Kidney (tissue), 14 donors: Measurements from ENCODE around the gene GATA1. TPM values are rescaled to one million over a fixed set of nuclear protein-coding genes. Genes with fewer than 3 reads are reported as not detected.
A peak's percentile ranks its signal among the peaks of the same experiment; 100 is the strongest.

Source experiments
- DNase-seq, 5 donors: peaks; one replicate each; pipeline ENCODE4 v3.0.0-alpha.2; 2013 to 2020
- FAIRE-seq: peaks from 2 replicates; lab custom pipeline; 2012; peaks lifted over from hg19 to GRCh38; lab: Jason Lieb, UNC
- H3K27ac ChIP-seq, 2 donors: one replicate each; pipeline ENCODE4 v1.7.0; 2013; ENCODE audit warnings: low read depth in 2 of 2, low read length in 2 of 2, inconsistent platforms in 1 of 2
- H3K27me3 ChIP-seq: one replicate; pipeline ENCODE4 v1.7.1; 2013; ENCODE audit warnings: low read length, inconsistent platforms; ENCODE audit not compliant: control insufficient read depth, insufficient read depth
- H3K36me3 ChIP-seq, 3 donors: one replicate each; pipeline versions ENCODE4 v1.7.0 to v1.7.1; 2013; ENCODE audit warnings: low read length in 3 of 3, control low read depth in 1 of 3, inconsistent platforms in 1 of 3; ENCODE audit not compliant: insufficient read depth in 3 of 3, control insufficient read depth in 2 of 3
- H3K4me1 ChIP-seq, 3 donors: one replicate each; pipeline versions ENCODE4 v1.7.0 to v1.7.1; 2013; ENCODE audit warnings: low read length in 3 of 3, inconsistent platforms in 1 of 3, low read depth in 1 of 3; ENCODE audit not compliant: control insufficient read depth in 2 of 3, insufficient read depth in 2 of 3
- H3K4me3 ChIP-seq, 3 donors: one replicate each; pipeline versions ENCODE4 v1.7.0 to v1.8.1; 2013; ENCODE audit warnings: low read length in 3 of 3, control low read depth in 1 of 3, inconsistent platforms in 1 of 3
- H3K9ac ChIP-seq, 3 donors: one replicate each; pipeline versions ENCODE4 v1.7.0 to v1.7.1; 2013; ENCODE audit warnings: low read length in 3 of 3, control low read depth in 1 of 3, inconsistent platforms in 1 of 3
- H3K9me3 ChIP-seq, 3 donors: one replicate each; pipeline versions ENCODE4 v1.7.0 to v1.7.1; 2013; ENCODE audit warnings: low read length in 3 of 3, control low read depth in 1 of 3, inconsistent platforms in 1 of 3; ENCODE audit not compliant: control insufficient read depth in 2 of 3, insufficient read depth in 1 of 3
- CTCF ChIP-seq: IDR thresholded peaks from 3 replicates; pipeline ENCODE4 v1.5.1; 2012; ENCODE audit warnings: mild to moderate bottlenecking, moderate library complexity, borderline replicate concordance; ENCODE audit not compliant: insufficient read depth; ENCODE audit errors: extremely low read depth
- intact Hi-C: fragments of 100-400 bp; cut with DNase I; formaldehyde crosslinking; loops from one replicate; pipeline ENCODE4 v1.11.1; 2022
- polyA plus RNA-seq: library from polyadenylated mRNA; stranded (reverse); fragments of 350-450 nt; fragmentation: Illumina TruSeq; extraction: RNeasy Lipid Tissue Mini Kit (QIAGEN cat#74804); gene quantifications from one replicate; pipeline ENCODE4 v1.2.3, GENCODE V29; 2014; ENCODE audit warnings: low read depth, low replicate concordance; ENCODE audit not compliant: insufficient read depth
- total RNA-seq: library from RNA; stranded (reverse); fragmentation: NEBNext Ultra II Directional; extraction: Animal tissue kit (Norgen Biotek cat#: 25700); gene quantifications from one replicate; pipeline ENCODE4 v1.2.1, GENCODE V29; 2021
- donor health status: control.
- donor health status: control.
- donor health status: control.
- donor health status: control.
- donor health status: control.
- donor health status: DM: yes; HTN: yes; CAD: no.
- donor health status: Normal renal cell carcinoma (clear cell type).

The GATA1 gene
- total and polyA plus RNA-seq, 2 donors from 2014 or later = 0.60 TPM; not detected in 1

- peak; percentile 88 to 94 (median 92) for DNase-seq
- peaks cover 0 to 4% (median 0%) of the 10 kb centered on the region in 3 donors for H3K36me3 ChIP-seq
- peak overlapping the region; percentile 64 to 73 (median 68) for H3K4me3 ChIP-seq
- H3K4me1 ChIP-seq = peaks cover 0 to 5% (median 2%) of the 10 kb centered on the region in 3 donors
- peak overlapping the region; percentile 95 to 96 for H3K27ac ChIP-seq
- H3K9ac ChIP-seq = peak overlapping the region; percentile 65 to 95 (median 71)
- FAIRE-seq = no peak
- intact Hi-C loops = no loop called here
- H3K9me3 ChIP-seq = no peaks in the 10 kb centered on the region
- TF ChIP-seq CTCF = no peak
- no peaks in the 10 kb centered on the region for H3K27me3 ChIP-seq
Observed at GRCh38 chrX:48802089-48802904, 15.9 kb downstream of the GATA1 start.

GRCh38 chrX:48802905-48803200 lies 16.5 kb downstream of the GATA1 start:
- DNase-seq = no peak
- H3K27me3 ChIP-seq = no peaks in the 10 kb centered on the region
- peak overlapping the region in 1 of 3 donors; percentile 65 for H3K9ac ChIP-seq
- TF ChIP-seq CTCF = no peak
- H3K27ac ChIP-seq = peak overlapping the region; percentile 95 to 96
- H3K4me1 ChIP-seq = peaks cover 0 to 5% (median 2%) of the 10 kb centered on the region in 3 donors
- H3K9me3 ChIP-seq = no peaks in the 10 kb centered on the region
- H3K36me3 ChIP-seq = peaks cover 0 to 4% (median 0%) of the 10 kb centered on the region in 3 donors
- peak overlapping the region in 2 of 3 donors; percentile 64 to 68 for H3K4me3 ChIP-seq
- intact Hi-C loops = no loop called here
- FAIRE-seq = no peak

GRCh38 chrX:48806081-48806480 lies 19.7 kb downstream of the GATA1 start:
- Histone ChIP-seq H3K27ac (no peak overlapping the region), H3K4me3 (no peak overlapping the region), H3K9ac (no peak overlapping the region), H3K4me1 (peaks cover 0 to 5% (median 0%) of the 10 kb centered on the region in 3 donors), H3K27me3 (no peaks in the 10 kb centered on the region), H3K9me3 (no peaks in the 10 kb centered on the region), H3K36me3 (peaks cover 0 to 4% (median 0%) of the 10 kb centered on the region in 3 donors)
- intact Hi-C loops = no loop called here
- no peak for TF ChIP-seq CTCF
- no peak for DNase-seq
- FAIRE-seq = no peak
